GM21576 (cell line): Measurements from ENCODE around the gene ACSS3.
"Not testable (repeated sequence)": the region's sequence is repeated elsewhere in the genome, so short reads cannot be mapped to it uniquely, and the experiment has no call there.

Experiments used
- ATAC-seq: cut with Tn5 transposase; IDR thresholded peaks from one replicate; pipeline ENCODE4 v1.9.1; 2021; ENCODE audit warnings: mild to moderate bottlenecking, moderate library complexity; ENCODE audit not compliant: unreplicated experiment

Gene ACSS3

DNA sequence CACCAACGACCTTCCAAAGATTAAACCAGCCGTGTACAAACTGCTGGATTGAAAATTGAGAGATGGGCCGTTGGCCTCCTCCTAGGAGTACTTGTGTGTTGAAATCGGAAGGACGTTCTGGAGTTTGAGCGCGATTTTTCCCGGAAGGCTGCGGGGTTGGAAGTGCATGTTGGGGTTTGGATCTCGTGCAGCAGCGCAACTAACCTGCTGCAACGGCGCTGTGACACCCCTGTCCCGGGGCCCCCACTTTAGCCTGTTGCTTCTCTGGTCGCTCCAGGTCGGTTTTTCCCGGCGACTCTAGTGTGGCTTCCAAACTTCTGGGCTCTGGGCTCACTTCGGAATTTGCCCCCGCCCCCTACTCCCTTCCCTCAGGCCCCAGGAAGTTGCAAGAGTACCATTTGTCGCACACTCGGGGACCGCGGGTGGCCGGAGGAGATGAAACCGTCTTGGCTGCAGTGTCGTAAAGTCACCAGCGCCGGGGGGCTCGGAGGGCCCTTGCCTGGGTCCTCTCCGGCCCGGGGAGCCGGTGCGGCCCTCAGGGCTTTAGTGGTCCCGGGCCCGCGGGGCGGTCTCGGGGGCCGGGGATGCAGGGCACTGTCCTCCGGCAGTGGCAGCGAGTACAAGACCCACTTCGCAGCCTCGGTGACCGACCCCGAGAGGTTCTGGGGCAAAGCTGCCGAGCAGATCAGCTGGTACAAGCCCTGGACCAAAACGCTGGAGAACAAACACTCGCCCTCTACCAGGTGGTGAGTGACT, at the start of gene ACSS3:
Gene ACSS3 (plus strand): TSS at position 394 of the 756 bp plus-strand sequence. CDS start 42 bp downstream, at position 436.
- no peak for ATAC-seq

DNA sequence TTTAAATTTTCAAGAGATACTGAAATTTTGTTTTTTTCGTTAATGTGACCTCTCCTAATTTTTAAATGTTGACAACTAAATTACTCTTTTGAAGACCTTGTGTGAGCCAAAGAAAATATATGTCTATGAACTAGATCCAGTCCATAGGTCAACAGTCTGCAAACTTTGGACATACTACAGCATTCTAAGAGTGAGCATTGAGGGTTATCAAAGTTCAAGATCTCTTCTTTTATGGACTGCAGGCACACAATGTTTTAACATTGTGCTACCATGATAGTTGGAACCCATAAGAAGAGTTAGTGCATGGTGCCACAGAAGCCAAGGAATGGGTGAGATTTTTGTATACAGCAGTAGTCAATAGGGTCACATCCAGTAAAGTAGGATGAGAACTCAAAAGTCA, 43.0 kb upstream of the ACSS3 start:
- no peak for ATAC-seq

DNA sequence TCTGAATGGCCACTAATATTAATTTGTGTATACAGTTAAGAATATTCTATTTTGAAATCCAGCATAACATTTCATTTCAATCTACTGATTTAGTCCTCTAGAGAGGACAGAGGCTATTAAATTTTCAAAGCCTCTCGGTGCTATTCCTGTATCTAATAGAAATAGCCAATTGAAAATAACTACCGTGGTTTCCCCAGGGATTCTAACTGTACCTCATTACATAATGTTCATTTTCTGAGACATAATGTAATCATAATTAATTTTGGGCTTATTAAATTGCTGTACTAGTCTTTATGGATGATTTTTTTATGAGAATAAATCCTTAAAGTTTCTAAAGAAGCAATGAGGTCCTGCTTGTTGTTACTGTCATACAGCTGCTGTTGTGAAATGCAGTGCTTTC, 38.6 kb upstream of the ACSS3 start:
- no peak for ATAC-seq

- no peak for ATAC-seq
Measured at GRCh38 chr12:81043979-81044740, 33.7 kb upstream of the ACSS3 start.

- ATAC-seq, result not testable (repeated sequence)
Measured at GRCh38 chr12:81064971-81065370, 12.9 kb upstream of the ACSS3 start.

- no peak for ATAC-seq
Measured at GRCh38 chr12:81070846-81071245, 7.0 kb upstream of the ACSS3 start.

- no peak for ATAC-seq
Measured at GRCh38 chr12:81075539-81075938, 2.3 kb upstream of the ACSS3 start.

DNA sequence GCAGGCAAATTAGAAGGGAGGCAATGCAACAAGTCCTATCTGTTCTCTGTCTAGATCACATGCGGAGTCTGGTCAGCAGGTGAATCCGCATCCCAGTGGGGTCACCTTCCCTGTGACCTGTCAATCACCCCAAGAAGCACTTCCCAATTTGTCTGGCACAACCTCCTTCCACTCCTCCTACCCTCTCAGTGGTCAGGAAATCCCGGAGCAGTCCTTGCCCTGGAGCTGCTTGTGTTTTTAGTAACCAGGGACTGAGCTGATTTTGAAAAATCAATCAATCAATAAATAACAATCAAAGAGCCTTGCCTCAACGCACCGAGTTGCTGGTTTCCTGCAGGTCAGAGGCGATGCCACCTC, 572 bp upstream of the ACSS3 start:
- no peak for ATAC-seq

DNA sequence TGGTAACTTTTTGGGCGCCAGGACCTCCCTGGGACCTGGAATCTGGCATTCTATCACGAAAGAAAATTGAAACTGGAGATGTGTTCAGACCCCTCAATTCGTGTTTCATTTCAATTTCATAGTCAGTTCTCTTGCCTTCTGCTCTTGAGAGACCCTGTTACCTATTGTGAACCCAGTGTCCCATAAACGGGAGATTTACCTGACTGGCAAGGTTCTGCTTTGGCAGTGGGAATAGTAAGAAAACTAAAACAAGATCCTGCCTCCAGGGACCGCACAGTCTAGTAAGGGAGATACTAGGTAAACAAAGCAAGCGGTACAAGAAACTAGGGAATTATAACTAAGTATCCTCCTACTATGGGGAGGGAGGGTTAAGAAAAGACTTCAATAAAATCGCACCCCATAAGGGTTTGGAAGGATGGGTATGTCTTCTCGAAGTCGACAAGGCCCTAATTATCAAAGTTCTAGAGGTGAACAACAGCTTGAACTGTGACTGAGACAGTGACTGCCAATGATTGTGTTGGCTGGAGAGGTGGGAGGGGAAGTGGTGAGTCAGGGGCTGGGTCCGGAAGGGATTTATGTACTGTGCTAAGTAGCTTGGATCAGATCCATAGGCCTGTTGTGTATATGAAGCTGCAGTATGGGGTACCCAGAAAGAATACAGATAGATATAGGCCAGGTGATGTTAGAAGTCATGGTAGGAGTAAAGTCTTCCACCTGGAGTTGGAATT, 754 bp downstream of the ACSS3 start:
- no peak for ATAC-seq

GRCh38 chr12:81079280-81080076, 1.6 kb downstream of the ACSS3 start:
- ATAC-seq, result no peak

GRCh38 chr12:81080431-81080983, 2.6 kb downstream of the ACSS3 start:
- ATAC-seq, result no peak

- no peak for ATAC-seq
Measured at GRCh38 chr12:81081726-81082125, 3.8 kb downstream of the ACSS3 start.

- no peak for ATAC-seq
Measured at GRCh38 chr12:81083018-81083417, 5.1 kb downstream of the ACSS3 start.

GRCh38 chr12:81083906-81084513, 6.1 kb downstream of the ACSS3 start:
- ATAC-seq, result no peak

GRCh38 chr12:81084811-81085350, 7.0 kb downstream of the ACSS3 start:
- no peak for ATAC-seq

DNA sequence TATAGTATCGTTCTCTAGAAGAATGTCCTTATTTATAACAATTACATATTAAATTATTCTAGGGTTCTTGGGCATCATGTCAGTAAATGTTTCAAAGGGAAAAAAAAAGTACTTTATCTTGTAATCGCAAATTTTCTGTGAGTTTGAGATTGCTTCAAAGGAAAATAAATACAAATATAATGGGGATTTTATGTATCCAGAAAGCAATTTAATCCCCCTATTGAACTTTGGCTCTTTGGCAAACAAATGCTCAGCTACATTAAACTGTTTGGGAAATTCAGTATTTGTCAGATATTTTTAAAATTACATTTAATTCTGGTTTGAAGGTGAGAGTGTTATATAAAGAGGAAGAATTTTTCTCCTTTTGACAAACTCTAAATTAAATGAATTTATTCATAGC, 8.0 kb downstream of the ACSS3 start:
- no peak for ATAC-seq

GRCh38 chr12:81086342-81086741, 8.5 kb downstream of the ACSS3 start:
- no peak for ATAC-seq

GRCh38 chr12:81088221-81088620, 10.3 kb downstream of the ACSS3 start:
- ATAC-seq, result no peak

- ATAC-seq, result no peak
Measured at GRCh38 chr12:81089412-81089811, 11.5 kb downstream of the ACSS3 start.

DNA sequence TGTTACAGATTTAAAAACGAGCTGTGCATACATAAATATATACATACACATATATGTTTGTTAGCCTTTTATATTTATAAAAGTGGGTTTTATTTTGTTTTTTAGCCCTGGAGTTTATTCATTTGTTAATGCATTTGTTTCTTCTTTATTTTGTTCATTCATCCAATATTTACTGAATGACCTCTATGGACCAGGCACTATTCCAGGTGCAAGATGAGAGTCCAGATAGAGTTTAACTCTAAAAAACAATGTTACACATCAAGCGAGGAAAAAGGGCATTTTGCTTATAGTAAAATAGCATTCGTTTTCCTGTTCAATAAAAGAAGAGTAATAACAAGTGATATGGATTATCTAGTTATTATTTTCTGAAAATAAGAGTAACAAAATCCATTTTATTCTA, 14.2 kb downstream of the ACSS3 start:
- no peak for ATAC-seq
